NCI-H146 treated with DMSO at 0.1 percent for 48 hours (cell line): Measurements from ENCODE around the gene CCDC34.

Experiments used
- DNase-seq: peaks from one replicate; lab custom pipeline; 2025; ENCODE audit not compliant: unreplicated experiment; lab: John Stamatoyannopoulos, UW

CCDC34 gene

GRCh38 chr11:27291954-27292636 is 70.9 kb downstream of the CCDC34 start:
- no peak for DNase-seq

GRCh38 chr11:27291302-27291889 is 71.6 kb downstream of the CCDC34 start:
- no peak for DNase-seq

GRCh38 chr11:27290261-27291050 is 72.6 kb downstream of the CCDC34 start:
- no peak for DNase-seq
